Measurements from ENCODE around the gene RASEF.

Gene RASEF

GRCh38 chr9:83047839-83048775 is 14.8 kb downstream of the RASEF start:
- no peak for DNase-seq

DNA sequence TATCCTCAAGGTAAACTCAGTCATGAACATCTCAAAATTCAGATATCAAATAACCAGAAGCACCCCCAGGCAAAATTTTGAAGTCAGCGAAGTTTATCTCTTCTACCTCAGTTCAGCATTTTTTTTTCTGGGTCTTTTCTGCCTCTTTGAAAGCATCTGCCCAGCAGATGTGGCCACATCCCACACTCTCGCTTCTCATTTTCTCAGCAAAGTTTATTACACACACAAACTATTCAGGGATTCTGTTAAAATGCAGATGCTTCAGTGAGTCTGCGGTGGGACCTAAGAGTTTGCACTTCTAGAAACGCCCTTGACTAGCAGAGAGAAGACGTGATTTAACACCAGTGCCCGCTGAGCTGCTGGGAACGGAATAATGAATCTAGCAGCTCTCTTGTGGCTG is 19.3 kb downstream of the RASEF start:
- peak; percentile 54 for DNase-seq

- DNase-seq: no peak
Observed at GRCh38 chr9:83041771-83042170, 21.2 kb downstream of the RASEF start.

- no peak for DNase-seq
Observed at GRCh38 chr9:83039303-83039702, 23.6 kb downstream of the RASEF start.

- no peak for DNase-seq
Observed at GRCh38 chr9:83036043-83036442, 26.9 kb downstream of the RASEF start.

GRCh38 chr9:83035143-83035542 is 27.8 kb downstream of the RASEF start:
- no peak for DNase-seq

GRCh38 chr9:83034587-83034986 is 28.4 kb downstream of the RASEF start:
- DNase-seq: no peak

DNA sequence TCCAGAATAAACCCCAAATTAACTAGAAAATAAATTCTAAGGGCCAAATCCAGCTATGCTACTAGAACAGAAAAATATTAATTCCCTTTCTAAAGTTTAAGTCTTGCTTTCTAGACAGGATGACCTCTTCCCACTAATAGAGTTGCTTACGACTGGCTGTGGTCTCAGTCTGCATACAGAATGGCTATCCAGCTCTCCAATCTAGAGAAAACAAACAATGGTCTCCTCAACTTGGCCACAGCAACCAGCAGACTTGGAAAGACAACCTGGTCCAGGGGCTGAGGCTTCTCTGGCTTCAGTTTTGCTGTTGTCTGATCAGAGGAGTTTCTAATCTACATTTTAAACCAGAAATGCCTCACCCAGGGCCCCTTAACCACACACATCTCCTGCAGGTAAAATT is 28.9 kb downstream of the RASEF start:
- DNase-seq: no peak

- DNase-seq: no peak
Observed at GRCh38 chr9:83032065-83032625, 30.8 kb downstream of the RASEF start.

DNA sequence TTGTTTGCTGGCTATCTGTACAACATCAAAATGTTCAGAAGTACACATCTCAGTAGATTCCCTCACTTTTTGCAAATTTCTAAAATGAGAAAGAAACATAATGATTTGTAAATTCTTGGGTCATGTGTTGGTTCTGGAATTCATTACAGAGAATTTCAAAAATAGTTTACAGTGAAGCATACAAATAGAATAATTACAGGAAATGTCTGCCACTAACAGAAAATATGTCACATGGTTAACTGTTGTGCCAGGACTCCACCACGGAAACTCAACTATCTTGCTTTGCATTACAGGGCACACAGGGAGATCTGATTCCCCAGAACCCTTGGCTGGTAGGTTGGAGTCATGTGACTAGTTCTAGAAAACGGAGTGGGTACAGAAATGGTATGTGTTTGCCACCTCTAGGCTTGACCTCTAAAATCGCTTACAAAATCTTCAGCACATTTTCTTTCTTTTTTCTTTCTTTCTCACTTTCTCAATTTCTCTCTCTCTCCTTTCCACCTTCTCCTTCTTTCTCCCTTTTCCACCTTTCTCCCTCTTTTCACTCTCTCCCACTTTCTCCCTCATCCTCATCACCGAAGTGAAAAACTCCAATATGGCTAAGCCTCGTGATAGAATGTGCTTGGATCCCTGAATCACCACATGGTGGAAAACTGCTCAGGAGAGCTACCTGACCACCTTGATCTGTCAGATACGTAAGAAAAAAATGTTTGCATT is 32.4 kb downstream of the RASEF start:
- DNase-seq: no peak

GRCh38 chr9:83029531-83030137 is 33.3 kb downstream of the RASEF start:
- no peak for DNase-seq

DNA sequence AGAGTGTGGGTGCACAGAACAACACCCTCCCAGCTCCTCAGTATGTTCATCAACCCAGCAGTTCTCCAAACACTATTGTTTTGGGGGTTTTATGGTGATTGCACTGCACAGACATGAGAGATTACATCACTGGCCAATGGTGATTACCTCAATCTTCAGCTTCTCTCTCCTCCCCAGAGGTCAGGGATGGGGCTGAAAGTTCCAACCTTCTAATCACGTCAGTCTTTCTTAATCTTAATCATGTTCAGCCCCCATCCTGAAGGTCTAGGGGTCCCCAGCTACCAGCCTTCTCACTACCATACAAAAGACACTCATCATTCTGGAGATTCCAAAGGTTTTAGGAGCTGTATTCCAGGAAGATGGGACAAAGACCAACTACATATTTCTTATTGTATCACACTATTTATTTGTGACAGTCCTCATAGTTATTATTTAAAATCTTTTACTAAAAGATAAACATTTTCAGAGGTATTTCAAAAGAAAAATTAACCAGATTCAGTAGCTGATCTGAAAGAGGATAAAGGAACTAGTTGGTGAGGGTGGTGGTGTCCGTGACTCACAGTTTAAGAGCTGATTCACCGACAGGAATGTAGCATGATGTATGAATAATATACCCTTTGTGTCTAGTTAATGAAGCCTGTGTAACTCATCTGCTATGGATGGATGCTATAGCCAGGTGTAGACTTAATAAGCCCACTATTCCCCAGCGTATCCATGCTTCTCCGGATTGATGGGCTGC is 35.6 kb downstream of the RASEF start:
- no peak for DNase-seq

DNA sequence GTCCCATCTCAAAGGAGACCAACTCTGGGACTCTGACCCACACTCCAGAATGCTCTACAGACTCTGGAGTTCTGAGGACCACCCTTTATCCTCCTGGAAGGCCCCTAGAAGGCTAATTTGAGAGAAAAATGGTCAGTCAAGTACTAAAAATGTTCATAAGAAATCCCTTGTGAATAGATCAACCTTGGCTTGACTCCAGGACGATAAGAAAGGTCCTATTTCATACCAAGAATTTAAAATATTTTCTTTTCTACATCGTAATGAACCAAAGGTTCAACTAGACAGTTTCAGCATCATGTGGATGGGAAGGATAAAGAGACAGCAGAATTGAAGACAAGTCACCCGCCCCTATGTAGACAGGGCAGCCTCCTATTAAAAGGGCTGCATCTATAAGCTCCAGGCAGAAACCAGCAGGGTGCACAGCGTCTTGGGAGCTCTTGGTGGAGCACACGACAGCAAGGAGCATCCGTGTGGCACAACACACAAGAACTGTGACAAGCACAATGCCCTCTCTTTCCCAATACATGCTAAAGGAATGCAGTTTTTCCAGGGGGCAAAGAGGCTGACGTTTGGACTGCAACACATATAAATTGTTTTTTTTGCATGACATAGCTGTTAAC is 38.3 kb downstream of the RASEF start:
- no peak for DNase-seq

GRCh38 chr9:83023151-83023550 is 39.8 kb downstream of the RASEF start:
- DNase-seq: no peak

DNA sequence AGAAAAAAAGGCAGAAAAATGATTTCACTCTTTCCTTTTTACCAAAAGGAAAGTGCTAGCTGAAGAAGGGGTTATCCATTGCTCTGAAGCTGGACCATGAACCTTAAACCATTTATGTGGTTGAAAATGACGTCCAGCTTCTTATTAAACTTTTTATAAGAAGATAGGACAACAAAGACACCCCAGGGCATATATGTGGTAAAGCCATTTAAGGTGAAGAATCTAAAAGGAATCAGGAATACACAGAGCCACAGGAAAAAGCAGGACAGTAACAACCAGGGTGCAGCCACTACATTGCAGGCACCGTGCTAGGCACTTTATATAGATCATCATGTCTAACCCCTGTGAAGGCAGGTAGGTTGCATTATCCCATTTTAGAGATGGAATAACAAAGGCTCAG is 42.1 kb downstream of the RASEF start:
- no peak for DNase-seq

DNA sequence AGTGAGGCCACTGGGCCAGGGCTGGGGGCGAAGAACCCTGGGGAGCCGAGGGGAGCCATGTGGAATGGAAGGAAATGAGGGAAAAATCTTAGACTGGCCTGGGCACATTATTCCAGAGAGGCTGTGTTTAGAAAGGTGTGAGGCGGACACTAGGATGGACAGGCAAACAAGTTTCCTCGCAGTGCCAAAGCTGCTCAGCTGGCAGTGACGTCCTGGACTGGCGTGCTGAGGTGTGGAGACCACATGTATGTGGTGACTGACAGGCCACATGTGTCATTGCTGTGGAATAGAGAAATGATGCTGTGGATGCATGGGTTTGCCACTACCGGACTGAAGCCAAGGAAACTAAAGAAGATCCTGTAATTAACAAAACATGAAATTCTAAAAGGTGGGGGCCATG is 42.6 kb downstream of the RASEF start:
- DNase-seq: no peak

GRCh38 chr9:83019246-83019645 is 43.7 kb downstream of the RASEF start:
- DNase-seq: no peak

DNA sequence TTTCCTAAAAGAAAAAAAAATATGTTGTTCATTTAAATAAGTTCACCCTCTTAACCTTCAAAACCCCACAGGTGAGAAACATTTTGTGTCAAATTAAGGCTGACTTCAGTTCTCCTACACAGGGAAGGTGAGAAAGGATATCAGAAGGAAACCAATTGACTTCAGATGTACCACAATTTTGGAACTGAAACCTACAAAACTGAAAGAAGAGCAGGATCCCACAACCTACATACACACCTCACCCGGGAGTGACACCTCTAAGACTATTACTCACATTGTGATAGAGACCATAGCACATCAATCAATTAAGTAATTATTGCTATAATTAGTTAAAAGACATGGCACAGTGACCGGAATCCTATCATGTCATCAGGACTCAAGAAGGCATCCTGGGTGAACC is 47.0 kb downstream of the RASEF start:
- DNase-seq: no peak

DNA sequence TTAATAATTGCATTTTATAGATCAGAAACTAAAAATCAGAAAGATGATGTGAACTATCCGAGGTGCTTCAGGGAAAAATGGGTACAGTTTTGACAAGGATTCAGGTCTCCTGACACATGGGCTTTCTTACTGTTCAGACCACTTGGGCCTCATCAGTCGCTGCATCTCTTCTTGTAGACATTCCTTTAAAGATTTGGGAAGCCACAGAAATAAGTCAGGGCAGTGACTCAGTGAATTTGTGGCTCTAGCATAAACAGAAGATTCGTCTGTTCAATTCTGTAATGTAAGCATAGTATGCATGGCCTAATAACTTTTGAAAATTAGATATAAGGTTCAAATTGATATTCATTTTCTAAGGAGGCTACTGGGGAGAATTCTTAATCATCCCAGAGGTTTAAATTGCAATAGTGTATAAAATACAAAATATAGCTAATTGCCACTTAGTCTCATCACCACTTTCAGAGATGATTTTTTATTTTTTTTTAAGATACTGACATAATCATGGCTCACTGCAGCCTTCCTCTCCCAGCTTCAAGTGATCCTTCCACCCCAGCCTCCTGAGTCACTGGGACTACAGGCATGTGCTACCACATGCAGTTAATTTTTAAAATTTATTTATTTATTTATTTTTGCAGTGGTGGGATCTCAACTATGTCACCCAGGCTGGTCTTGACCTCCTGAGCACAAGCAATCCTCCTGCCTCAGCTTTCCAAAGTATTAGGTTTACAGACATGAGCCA is 48.9 kb downstream of the RASEF start:
- no peak for DNase-seq

- DNase-seq: no peak
Observed at GRCh38 chr9:83012922-83013838, 49.8 kb downstream of the RASEF start.

All from RPMI8226 (cell line).